Esophagus squamous epithelium (tissue), 5 donors: ENCODE data around the gene FAM13B. TPM values are rescaled to one million over a fixed set of nuclear protein-coding genes. Genes with fewer than 3 reads are reported as not detected.

Experiments
- DNase-seq: peaks from one replicate; lab custom pipeline; 2025; lab: John Stamatoyannopoulos, UW
- H3K27ac ChIP-seq, 4 donors: fragments of 200-600 bp; sonication (generic); one replicate each; pipeline ENCODE4 v1.5.1; 2016 to 2019; ENCODE audit warnings: mild to moderate bottlenecking in 1 of 4
- H3K27me3 ChIP-seq, 4 donors: fragments of 200-600 bp; sonication (generic); 1 replicate in 3 of 4; 2 replicates in 1 of 4; pipeline versions ENCODE4 v1.5.1 to v1.6.0; 2017 to 2021; ENCODE audit warnings: antibody characterized with exemption in 1 of 4
- H3K36me3 ChIP-seq, 3 donors: fragments of 200-600 bp; sonication (generic); one replicate each; pipeline ENCODE4 v1.5.1; 2016 to 2019
- H3K4me1 ChIP-seq, 3 donors: fragments of 200-600 bp; sonication (generic); one replicate each; pipeline ENCODE4 v1.5.1; 2017 to 2019
- H3K4me3 ChIP-seq, 4 donors: fragments of 200-600 bp; sonication (generic); 1 replicate in 3 of 4; 2 replicates in 1 of 4; pipeline ENCODE4 v1.5.1; 2016 to 2019; ENCODE audit warnings: mild to moderate bottlenecking in 2 of 4, moderate library complexity in 1 of 4
- H3K9me3 ChIP-seq, 3 donors: fragments of 200-600 bp; sonication (generic); one replicate each; pipeline ENCODE4 v1.5.1; 2016 to 2019
- POLR2A ChIP-seq, 4 donors: fragments of 450-650 bp; IDR thresholded peaks; one replicate each; pipeline ENCODE4 v1.6.1; 2017; ENCODE audit warnings: antibody characterized with exemption in 4 of 4, mild to moderate bottlenecking in 4 of 4, moderate library complexity in 3 of 4
- WGBS, 2 donors: methylation state at CpG; one replicate each; pipeline ENCODE4 v1.1.5; 2018; 5-methylcytosine and 5-hydroxymethylcytosine counted together
- intact Hi-C: fragments of 100-400 bp; cut with DNase I; formaldehyde crosslinking; loops from one replicate; pipeline ENCODE4 v1.15.0; 2022
- total RNA-seq, 4 donors: library from RNA; depleted of rRNA; stranded (reverse); fragments of >200 nt; gene quantifications; one replicate each; pipeline ENCODE4 v1.1.0, GENCODE V29; 2016
- TF ChIP-seq, protein P1 (sequence below), 6 experiments: fragments of 450-650 bp in 4 of 6; fragments of 200-600 bp in 2 of 6; sonication (generic) in 2 of 6; IDR thresholded peaks; one replicate each; pipeline ENCODE4 v1.5.1; 2016 to 2019; ENCODE audit warnings: antibody characterized with exemption in 6 of 6, mild to moderate bottlenecking in 4 of 6, moderate library complexity in 4 of 6
- donor health status: DM: yes; HTN: yes; CAD: no.

FAM13B gene
- total RNA-seq, 4 donors from 2014 or later, result 12.2 to 46.0 (median 13.9) TPM

DNA sequence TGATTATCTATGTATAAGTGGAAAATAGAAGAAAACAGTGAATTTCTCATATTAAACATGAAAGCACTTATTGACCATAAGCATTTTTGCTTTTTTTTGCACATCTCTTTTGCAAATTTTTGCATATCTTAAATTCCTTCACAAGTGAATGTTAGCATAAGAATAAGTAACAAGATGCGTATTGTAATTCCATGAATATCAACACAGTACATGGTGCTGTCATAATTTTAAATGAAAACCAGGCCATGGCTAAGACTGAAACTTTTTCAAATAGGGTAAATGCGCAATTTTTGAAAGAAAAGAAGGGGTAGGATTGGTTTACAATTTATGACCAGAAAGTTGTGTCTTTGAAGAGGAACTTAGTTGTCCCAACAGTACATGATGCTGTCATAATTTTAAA lies 17.0 kb downstream of the FAM13B start:
- WGBS, 2 donors, result 89 to 96% methylated on average over 2 of the region's 2 CpGs

DNA sequence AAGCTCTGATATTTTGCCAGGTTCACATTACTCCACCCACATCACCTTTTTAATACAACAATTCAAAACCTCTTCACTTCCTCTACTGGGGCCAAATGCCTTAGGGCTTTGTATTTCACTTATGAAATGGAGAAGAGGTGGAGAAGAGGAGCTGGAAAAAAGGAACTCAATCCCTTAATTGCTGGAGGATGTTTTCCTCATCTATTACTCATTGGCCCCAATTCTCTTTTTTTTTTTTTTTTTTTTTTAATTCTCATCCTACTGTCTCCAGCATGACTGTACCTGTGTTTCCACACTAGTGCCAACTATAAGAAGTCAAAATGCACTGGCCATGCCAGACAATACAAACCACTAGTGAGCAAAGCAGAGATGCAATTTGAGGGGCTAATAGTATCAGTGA lies 20.9 kb downstream of the FAM13B start:
- peaks cover 0 to 72% (median 12%) of the 10 kb centered on the region in 3 donors for H3K36me3 ChIP-seq
- no peak overlapping the region for H3K27ac ChIP-seq
- peaks cover 0 to 18% (median 0%) of the 10 kb centered on the region in 3 donors for H3K4me1 ChIP-seq
- DNase-seq, result no peak
- H3K27me3 ChIP-seq, result no peaks in the 10 kb centered on the region
- intact Hi-C loops, result no loop called here
- no peak overlapping the region for H3K4me3 ChIP-seq
- TF ChIP-seq, protein P1, sequence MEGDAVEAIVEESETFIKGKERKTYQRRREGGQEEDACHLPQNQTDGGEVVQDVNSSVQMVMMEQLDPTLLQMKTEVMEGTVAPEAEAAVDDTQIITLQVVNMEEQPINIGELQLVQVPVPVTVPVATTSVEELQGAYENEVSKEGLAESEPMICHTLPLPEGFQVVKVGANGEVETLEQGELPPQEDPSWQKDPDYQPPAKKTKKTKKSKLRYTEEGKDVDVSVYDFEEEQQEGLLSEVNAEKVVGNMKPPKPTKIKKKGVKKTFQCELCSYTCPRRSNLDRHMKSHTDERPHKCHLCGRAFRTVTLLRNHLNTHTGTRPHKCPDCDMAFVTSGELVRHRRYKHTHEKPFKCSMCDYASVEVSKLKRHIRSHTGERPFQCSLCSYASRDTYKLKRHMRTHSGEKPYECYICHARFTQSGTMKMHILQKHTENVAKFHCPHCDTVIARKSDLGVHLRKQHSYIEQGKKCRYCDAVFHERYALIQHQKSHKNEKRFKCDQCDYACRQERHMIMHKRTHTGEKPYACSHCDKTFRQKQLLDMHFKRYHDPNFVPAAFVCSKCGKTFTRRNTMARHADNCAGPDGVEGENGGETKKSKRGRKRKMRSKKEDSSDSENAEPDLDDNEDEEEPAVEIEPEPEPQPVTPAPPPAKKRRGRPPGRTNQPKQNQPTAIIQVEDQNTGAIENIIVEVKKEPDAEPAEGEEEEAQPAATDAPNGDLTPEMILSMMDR (IDR thresholded peaks at IDR 0.05), result no peak
- TF ChIP-seq POLR2A (IDR thresholded peaks at IDR 0.05), result no peak
- H3K9me3 ChIP-seq, result no peaks in the 10 kb centered on the region

More for the DNA sequence above, 17.0 kb downstream of the FAM13B start:
- H3K4me1 ChIP-seq, result peaks cover 0 to 18% (median 0%) of the 10 kb centered on the region in 3 donors
- TF ChIP-seq, protein P1 (IDR thresholded peaks at IDR 0.05), result no peak
- TF ChIP-seq POLR2A (IDR thresholded peaks at IDR 0.05), result no peak
- intact Hi-C loops, result no loop called here
- DNase-seq, result no peak
- H3K4me3 ChIP-seq, result no peak overlapping the region
- H3K36me3 ChIP-seq, result peaks cover 0 to 73% (median 3%) of the 10 kb centered on the region in 3 donors
- no peak overlapping the region for H3K27ac ChIP-seq
- H3K9me3 ChIP-seq, result no peaks in the 10 kb centered on the region
- no peaks in the 10 kb centered on the region for H3K27me3 ChIP-seq

DNA sequence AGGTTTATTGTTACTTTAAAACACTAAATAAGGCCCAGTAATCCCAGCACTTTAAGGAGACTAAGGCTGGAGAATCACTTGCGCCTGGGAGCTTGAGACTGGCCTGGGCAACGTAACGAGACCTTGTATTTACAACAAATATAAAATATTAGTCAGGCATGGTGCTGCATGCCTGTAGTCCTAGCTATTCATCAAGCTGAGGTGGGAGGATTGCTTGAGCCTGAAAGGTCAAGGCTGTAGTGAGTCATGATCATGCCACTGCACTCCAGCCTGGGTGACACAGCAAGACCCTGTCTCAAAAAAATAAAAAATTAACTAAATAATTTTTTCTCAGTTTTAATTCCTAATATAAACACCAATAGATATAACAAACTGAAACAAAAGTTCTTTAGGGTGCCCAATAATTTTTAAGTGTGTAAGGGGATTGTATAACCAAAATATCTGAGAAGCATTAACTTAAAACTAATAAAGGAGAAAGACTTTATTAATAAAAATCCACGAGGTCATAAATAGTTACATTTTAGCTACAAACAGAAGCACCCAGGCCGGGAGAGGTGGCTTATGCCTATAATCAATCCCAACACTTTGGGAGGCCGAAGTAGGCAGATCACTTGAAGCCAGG lies 32.7 kb downstream of the FAM13B start:
- Histone ChIP-seq H3K4me1 (peaks cover 0 to 10% (median 3%) of the 10 kb centered on the region in 3 donors), H3K36me3 (peaks cover 0 to 69% (median 4%) of the 10 kb centered on the region in 3 donors), H3K27ac (no peak overlapping the region), H3K9me3 (no peaks in the 10 kb centered on the region), H3K27me3 (no peaks in the 10 kb centered on the region), H3K4me3 (no peak overlapping the region)
- no peak for TF ChIP-seq POLR2A (IDR thresholded peaks at IDR 0.05)
- TF ChIP-seq, protein P1 (IDR thresholded peaks at IDR 0.05), result no peak
- no peak for DNase-seq
- intact Hi-C loops, result no loop called here
- WGBS, 2 donors, result 61 to 66% methylated on average over 6 of the region's 6 CpGs

DNA sequence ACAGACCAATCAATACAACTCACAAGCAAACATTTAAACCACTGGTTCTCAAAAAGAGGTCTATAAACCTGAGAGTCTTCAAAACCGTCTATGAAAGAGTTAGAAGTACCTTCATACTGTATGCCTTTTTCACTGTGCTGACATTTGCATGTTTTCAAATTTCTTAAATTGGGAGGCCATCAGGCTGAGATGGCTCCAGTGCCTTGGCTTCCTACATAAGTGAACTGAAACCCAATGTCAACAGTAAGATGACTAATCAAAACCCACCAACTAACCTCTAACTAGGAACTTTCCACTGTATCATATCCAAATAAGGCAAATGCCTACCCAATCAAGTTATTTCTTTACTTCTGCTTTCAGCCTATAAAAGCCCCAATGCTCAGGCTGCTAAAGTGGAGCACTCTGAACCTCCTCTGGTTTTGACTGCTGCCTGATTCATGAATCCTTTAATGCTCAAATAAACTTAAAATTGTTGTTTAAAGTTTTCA lies 35.1 kb downstream of the FAM13B start:
- Histone ChIP-seq H3K27ac (no peak overlapping the region), H3K27me3 (no peaks in the 10 kb centered on the region), H3K4me3 (no peak overlapping the region), H3K9me3 (no peaks in the 10 kb centered on the region), H3K4me1 (peaks cover 0 to 14% (median 3%) of the 10 kb centered on the region in 3 donors), H3K36me3 (peaks cover 0 to 61% (median 0%) of the 10 kb centered on the region in 3 donors)
- WGBS, 2 donors, result 88 to 93% methylated on average over 1 of the region's 1 CpG
- TF ChIP-seq, protein P1 (IDR thresholded peaks at IDR 0.05), result no peak
- no peak for TF ChIP-seq POLR2A (IDR thresholded peaks at IDR 0.05)
- intact Hi-C loops, result no loop called here
- DNase-seq, result no peak

DNA sequence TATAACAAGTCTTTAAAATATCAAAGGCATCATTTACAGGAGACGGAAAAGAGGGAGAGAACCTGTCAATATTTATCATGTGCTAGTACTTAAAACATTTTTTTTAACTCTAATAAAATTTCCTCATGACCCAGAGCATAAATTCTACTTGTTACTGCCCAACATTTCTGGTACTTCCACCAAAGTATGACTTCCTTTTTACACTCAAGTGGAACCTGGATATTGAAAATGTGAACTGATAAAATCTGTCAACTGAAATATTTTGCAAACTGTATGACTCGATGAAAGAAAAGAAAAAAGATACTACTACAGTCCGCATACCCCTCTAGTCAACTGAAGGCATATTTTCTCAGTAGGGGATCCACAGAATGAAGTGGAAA lies 37.1 kb downstream of the FAM13B start:
- DNase-seq, result no peak
- Histone ChIP-seq H3K9me3 (no peaks in the 10 kb centered on the region), H3K27me3 (no peaks in the 10 kb centered on the region), H3K36me3 (peaks cover 0 to 55% (median 0%) of the 10 kb centered on the region in 3 donors), H3K4me3 (no peak overlapping the region), H3K4me1 (peaks cover 0 to 14% (median 3%) of the 10 kb centered on the region in 3 donors), H3K27ac (no peak overlapping the region)
- TF ChIP-seq, protein P1 (IDR thresholded peaks at IDR 0.05), result no peak
- TF ChIP-seq POLR2A (IDR thresholded peaks at IDR 0.05), result no peak
- intact Hi-C loops, result no loop called here
- WGBS, 2 donors, result 62 to 73% methylated on average over 3 of the region's 3 CpGs
